HepG2 (cell line): ENCODE data around the gene GPR32. TPM values are rescaled to one million over a fixed set of nuclear protein-coding genes. Genes with fewer than 3 reads are reported as not detected.
A peak's percentile ranks its signal among the peaks of the same experiment; 100 is the strongest.

Experiments
- ATAC-seq: fragments of 200-7000 bp; cut with Tn5 transposase; 3 replicates; pipeline ENCODE4 v1.9.1; 2020; ENCODE audit warnings: mild to moderate bottlenecking, moderate library complexity
- BruUV-seq: library from RNA; stranded (reverse); fragments of 400-500 nt; replicated peaks from 2 replicates; lab custom pipeline; 2021; lab: Mats Ljungman, UMichigan
- CTCF ChIA-PET: fragments of 300-600 bp; formaldehyde crosslinking; extraction: SDS; loops from one replicate; lab custom pipeline; 2021; ENCODE audit warnings: low total read pairs, inconsistent platforms, low intra/inter-chr PET ratio; lab: Yijun Ruan, JAX
- POLR2A ChIA-PET: fragments of 350-600 bp; sonication (Branson Sonifier 250); formaldehyde crosslinking; loops from one replicate; lab custom pipeline; 2020; ENCODE audit warnings: antibody characterized with exemption, inconsistent platforms; lab: Yijun Ruan, JAX
- DNase-seq: peaks from one replicate; pipeline ENCODE4 v3.0.0-alpha.2; 2015; ENCODE audit warnings: low spot score
- FAIRE-seq: peaks from 3 replicates; lab custom pipeline; 2011; peaks lifted over from hg19 to GRCh38; lab: Jason Lieb, UNC
- H2AFZ ChIP-seq: one replicate; pipeline ENCODE4 v1.6.1; 2011; ENCODE audit warnings: low read length, inconsistent platforms
- H3K27ac ChIP-seq: fragments of 300-600 bp; 3 replicates; pipeline ENCODE4 v1.8.0; 2011; ENCODE audit warnings: mixed run types, mild to moderate bottlenecking, mixed read lengths, low read length, inconsistent platforms; ENCODE audit not compliant: insufficient read depth; ENCODE audit errors: extremely low read length
- H3K27me3 ChIP-seq, 2 experiments: fragments of 200-600 bp in 1 of 2; 2 replicates in 1 of 2; 3 replicates in 1 of 2; pipeline versions ENCODE4 v1.6.0 to v1.8.0; 2011; ENCODE audit warnings: low read length in 2 of 2, mild to moderate bottlenecking in 2 of 2, moderate library complexity in 2 of 2, inconsistent platforms in 1 of 2; ENCODE audit not compliant: insufficient read depth in 2 of 2, control insufficient read depth in 1 of 2
- H3K36me3 ChIP-seq, 2 experiments: fragments of 200-600 bp in 1 of 2; replicated peaks in 1 of 2; 2 replicates in 1 of 2; 3 replicates in 1 of 2; pipeline versions ENCODE4 v1.5.1 to v1.8.0; 2011; ENCODE audit warnings: low read length in 2 of 2, inconsistent platforms in 1 of 2; ENCODE audit not compliant: insufficient read depth in 2 of 2, control insufficient read depth in 1 of 2
- H3K4me1 ChIP-seq: 2 replicates; pipeline ENCODE4 v1.5.1; 2012; ENCODE audit warnings: low read length, inconsistent platforms; ENCODE audit not compliant: insufficient read depth
- H3K4me2 ChIP-seq: 2 replicates; pipeline ENCODE4 v1.6.0; 2011; ENCODE audit warnings: low read depth, low read length, inconsistent platforms
- H3K4me3 ChIP-seq, 3 experiments: fragments of 200-600 bp in 1 of 3; sonication (generic), shearing (Covaris generic) in 1 of 3; replicated peaks in 1 of 3; 2 replicates each; pipeline ENCODE4 v1.5.1; 2011 to 2016; ENCODE audit warnings: low read length in 3 of 3, inconsistent platforms in 2 of 3, low read depth in 2 of 3, mild to moderate bottlenecking in 2 of 3, control low read depth in 1 of 3, mixed read lengths in 1 of 3; ENCODE audit not compliant: insufficient read depth in 1 of 3
- H3K79me2 ChIP-seq: one replicate; pipeline ENCODE4 v1.6.1; 2011; ENCODE audit warnings: low read length, inconsistent platforms; ENCODE audit not compliant: insufficient read depth
- H3K9ac ChIP-seq: 2 replicates; pipeline ENCODE4 v1.6.0; 2011; ENCODE audit warnings: mild to moderate bottlenecking, low read depth, low read length, inconsistent platforms; ENCODE audit not compliant: insufficient read depth
- H3K9me3 ChIP-seq: 2 replicates; pipeline ENCODE4 v1.5.1; 2012; ENCODE audit warnings: mild to moderate bottlenecking, low read length
- H4K20me1 ChIP-seq: 2 replicates; pipeline ENCODE4 v1.6.0; 2011; ENCODE audit warnings: inconsistent platforms, mild to moderate bottlenecking, low read length, moderate library complexity; ENCODE audit not compliant: insufficient read depth
- ARNT2 ChIP-seq: sonication (generic); formaldehyde crosslinking; IDR thresholded peaks from 2 replicates; pipeline ENCODE4 v1.8.0; 2022; ENCODE audit warnings: mild to moderate bottlenecking, low read depth, missing genetic modification reagents, moderate library complexity
- KAT8 ChIP-seq: IDR thresholded peaks from 2 replicates; pipeline ENCODE4 v1.6.1; 2016; ENCODE audit warnings: missing genetic modification reagents, missing compliant biosample characterization
- SIN3A ChIP-seq: IDR thresholded peaks from 2 replicates; pipeline ENCODE4 v1.6.1; 2011; ENCODE audit warnings: low read depth, mild to moderate bottlenecking, control low read depth, low read length, borderline replicate concordance
- SMAD1 ChIP-seq: sonication (generic); formaldehyde crosslinking; IDR thresholded peaks from 2 replicates; pipeline ENCODE4 v1.4.0; 2020; ENCODE audit warnings: missing genetic modification reagents, low read depth, mild to moderate bottlenecking, borderline replicate concordance
- WGBS: methylation state at CpG from one replicate; pipeline ENCODE4 v1.1.6; 2017; ENCODE audit warnings: low lambda C conversion rate; 5-methylcytosine and 5-hydroxymethylcytosine counted together
- in situ Hi-C: cut with HindIII; loops from 2 replicates; pipeline ENCODE4 v1.10.0; 2017; ENCODE audit warnings: low pct_unique_long_range_greater_than_20kb; ENCODE audit not compliant: extremely low pct_ligation_motif_present
- intact Hi-C: fragments of 100-400 bp; cut with micrococcal nuclease; formaldehyde crosslinking; loops from one replicate; pipeline ENCODE4 v1.10.0; 2022; ENCODE audit not compliant: unreplicated experiment
- polyA plus RNA-seq, 8 experiments: library from polyadenylated mRNA; depleted of rRNA in 3 of 8; stranded (reverse) in 7 of 8; unstranded in 1 of 8; fragments of >200 nt; fragmentation: Illumina TruSeq in 4 of 8; extraction: Trizol in 4 of 8; gene quantifications; 2 replicates each; pipeline versions ENCODE4 v1.2.1 to v1.2.3, GENCODE V29; 2011 to 2016; ENCODE audit warnings: low read depth in 4 of 8, missing spikeins in 1 of 8, mixed read lengths in 1 of 8; ENCODE audit not compliant: insufficient read depth in 1 of 8
- total RNA-seq, 5 experiments: library from RNA; depleted of rRNA; stranded (reverse); fragments of >200 nt; fragmentation: Illumina TruSeq; extraction: Trizol; gene quantifications; 2 replicates each; pipeline ENCODE4 v1.2.3, GENCODE V29; 2016; ENCODE audit warnings: low read depth in 1 of 5
- TF ChIP-seq, protein P1 (sequence below): sonication (generic); formaldehyde crosslinking; IDR thresholded peaks from 2 replicates; pipeline ENCODE4 v1.8.0; 2022; ENCODE audit warnings: mild to moderate bottlenecking, missing genetic modification reagents

Gene GPR32
- total and polyA plus RNA-seq, 2 of the 13 experiments (the other 11 are each of a cell fraction or from before 2014, with no cell fraction given) = not detected

DNA sequence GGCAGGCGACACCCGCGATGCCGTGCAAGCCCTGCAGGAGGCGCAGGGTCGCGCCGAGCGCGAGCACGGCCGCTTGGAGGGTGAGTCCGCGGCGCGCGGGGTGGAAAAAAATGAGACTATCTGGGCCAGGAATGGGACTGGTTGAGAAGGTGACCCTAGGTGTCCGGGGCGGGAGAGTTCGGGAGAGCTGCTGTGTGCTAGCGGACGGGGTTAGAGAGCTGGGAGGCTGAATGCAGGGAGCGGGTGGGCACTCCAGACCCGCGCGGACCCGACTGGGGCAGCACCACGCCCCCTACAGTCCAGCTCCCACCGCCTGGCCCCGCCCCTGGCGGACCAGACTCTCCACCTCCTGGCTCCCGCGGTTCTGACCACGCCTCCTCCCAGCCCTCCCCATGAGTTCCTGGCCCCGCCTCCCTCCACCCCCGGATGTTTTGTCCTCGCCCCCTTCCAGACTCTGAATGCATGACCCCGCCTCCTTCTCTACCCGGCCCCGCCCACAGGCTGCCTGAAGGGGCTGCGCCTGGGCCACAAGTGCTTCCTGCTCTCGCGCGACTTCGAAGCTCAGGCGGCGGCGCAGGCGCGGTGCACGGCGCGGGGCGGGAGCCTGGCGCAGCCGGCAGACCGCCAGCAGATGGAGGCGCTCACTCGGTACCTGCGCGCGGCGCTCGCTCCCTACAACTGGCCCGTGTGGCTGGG, 45.6 kb upstream of the GPR32 start (continued):
- TF ChIP-seq ARNT2 (CRISPR knock-in tag) = 0 out of 2 replicates have a peak, but pooled peaks have one; percentile 19
- TF ChIP-seq, protein P1, sequence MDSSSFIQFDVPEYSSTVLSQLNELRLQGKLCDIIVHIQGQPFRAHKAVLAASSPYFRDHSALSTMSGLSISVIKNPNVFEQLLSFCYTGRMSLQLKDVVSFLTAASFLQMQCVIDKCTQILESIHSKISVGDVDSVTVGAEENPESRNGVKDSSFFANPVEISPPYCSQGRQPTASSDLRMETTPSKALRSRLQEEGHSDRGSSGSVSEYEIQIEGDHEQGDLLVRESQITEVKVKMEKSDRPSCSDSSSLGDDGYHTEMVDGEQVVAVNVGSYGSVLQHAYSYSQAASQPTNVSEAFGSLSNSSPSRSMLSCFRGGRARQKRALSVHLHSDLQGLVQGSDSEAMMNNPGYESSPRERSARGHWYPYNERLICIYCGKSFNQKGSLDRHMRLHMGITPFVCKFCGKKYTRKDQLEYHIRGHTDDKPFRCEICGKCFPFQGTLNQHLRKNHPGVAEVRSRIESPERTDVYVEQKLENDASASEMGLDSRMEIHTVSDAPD = no peak
- no peak for TF ChIP-seq KAT8 (CRISPR knock-in tag)
- no peak for TF ChIP-seq SMAD1 (CRISPR knock-in tag)

GRCh38 chr19:50725218-50725910, 44.9 kb upstream of the GPR32 start:
- ChIA-PET CTCF (interaction anchor here (1.4 kb wide), 1 partner anchor 58 kb away, joined by 5 read pairs; no protein-coding TSS in a partner anchor), POLR2A (no interaction called here)
- in situ Hi-C loops (no loop called here), intact Hi-C loops (no loop called here)
- Histone ChIP-seq H3K9me3 (no peaks in the 10 kb centered on the region), H3K4me1 (no peaks in the 10 kb centered on the region), H3K4me3 (no peak overlapping the region), H3K4me2 (no peak overlapping the region), H3K9ac (no peak overlapping the region), H3K27ac (no peak overlapping the region), H2AFZ (no peak overlapping the region), H3K79me2 (no peaks in the 10 kb centered on the region), H3K36me3 (no peaks in the 10 kb centered on the region), H3K27me3 (peaks cover 9 to 47% of the 10 kb centered on the region in 2 experiments), H4K20me1 (no peaks in the 10 kb centered on the region)
- 66% methylated on average over 41 of the region's 52 CpGs for WGBS
- no TSS peak for BruUV-seq
- DNase-seq = no peak
- TF ChIP-seq SIN3A = no peak
- no peak for ATAC-seq
- FAIRE-seq = no peak
